Type B pancreatic cell (in vitro differentiated cells): ENCODE results near the gene NSG2. TPM values are rescaled to one million over a fixed set of nuclear protein-coding genes. Genes with fewer than 3 reads are reported as not detected.

Experiments used
- DNase-seq: peaks from one replicate; pipeline ENCODE4 v3.0.0; 2021; ENCODE audit warnings: mixed read lengths; ENCODE audit not compliant: unreplicated experiment; ENCODE audit errors: extremely low spot score
- H3K27ac Mint-ChIP-seq: 2 replicates; pipeline ENCODE4 v1.8.0; 2021; ENCODE audit warnings: mild to moderate bottlenecking, mixed read lengths
- H3K27me3 Mint-ChIP-seq: 2 replicates; pipeline ENCODE4 v1.8.0; 2021; ENCODE audit warnings: mixed read lengths
- H3K36me3 Mint-ChIP-seq: 2 replicates; pipeline ENCODE4 v1.8.0; 2021; ENCODE audit warnings: mixed read lengths
- H3K4me1 Mint-ChIP-seq: one replicate; pipeline ENCODE4 v1.8.0; 2021; ENCODE audit warnings: mixed read lengths; ENCODE audit not compliant: unreplicated experiment
- H3K4me3 Mint-ChIP-seq: 2 replicates; pipeline ENCODE4 v1.8.0; 2021; ENCODE audit warnings: mild to moderate bottlenecking, mixed read lengths
- H3K9me3 Mint-ChIP-seq: 2 replicates; pipeline ENCODE4 v1.8.0; 2021; ENCODE audit warnings: mixed read lengths
- CTCF ChIP-seq: fragments of 200-600 bp; sonication (generic); conservative IDR thresholded peaks from 2 replicates; pipeline ENCODE4 v1.5.0; 2021; ENCODE audit warnings: antibody characterized with exemption, mild to moderate bottlenecking
- total RNA-seq: library from RNA; stranded (reverse); gene quantifications from 2 replicates; pipeline ENCODE4 v1.2.1, GENCODE V29; 2021; ENCODE audit warnings: low replicate concordance

NSG2 gene
- total RNA-seq, 1 donor from 2014 or later = 3.1 TPM

- Mint-ChIP-seq H3K27me3 (peaks cover 21% of the 10 kb centered on the region), H3K4me1 (peaks cover 5% of the 10 kb centered on the region), H3K27ac (no peak overlapping the region), H3K4me3 (no peak overlapping the region), H3K9me3 (peaks cover 5% of the 10 kb centered on the region), H3K36me3 (no peaks in the 10 kb centered on the region)
- no peak for DNase-seq
- TF ChIP-seq CTCF = no peak
Measured at GRCh38 chr5:174022384-174023095, 23.0 kb upstream of the NSG2 start.

GRCh38 chr5:174030286-174030685, 15.2 kb upstream of the NSG2 start:
- Mint-ChIP-seq H3K9me3 (peaks cover 13% of the 10 kb centered on the region), H3K27ac (no peak overlapping the region), H3K27me3 (peaks cover 25% of the 10 kb centered on the region), H3K36me3 (no peaks in the 10 kb centered on the region), H3K4me1 (no peaks in the 10 kb centered on the region), H3K4me3 (no peak overlapping the region)
- TF ChIP-seq CTCF = no peak
- DNase-seq = no peak

- no peaks in the 10 kb centered on the region for H3K4me1 Mint-ChIP-seq
- no peaks in the 10 kb centered on the region for H3K36me3 Mint-ChIP-seq
- no peak overlapping the region for H3K27ac Mint-ChIP-seq
- TF ChIP-seq CTCF = no peak
- H3K9me3 Mint-ChIP-seq = no peaks in the 10 kb centered on the region
- no peak overlapping the region for H3K4me3 Mint-ChIP-seq
- no peak for DNase-seq
- peaks cover 42% of the 10 kb centered on the region for H3K27me3 Mint-ChIP-seq
Measured at GRCh38 chr5:174044466-174045254, 846 bp upstream of the NSG2 start.

GRCh38 chr5:174046558-174046957, 1.1 kb downstream of the NSG2 start:
- TF ChIP-seq CTCF = no peak
- H3K4me1 Mint-ChIP-seq = no peaks in the 10 kb centered on the region
- H3K27ac Mint-ChIP-seq = no peak overlapping the region
- peaks cover 50% of the 10 kb centered on the region for H3K27me3 Mint-ChIP-seq
- H3K9me3 Mint-ChIP-seq = no peaks in the 10 kb centered on the region
- no peak overlapping the region for H3K4me3 Mint-ChIP-seq
- DNase-seq = no peak
- H3K36me3 Mint-ChIP-seq = no peaks in the 10 kb centered on the region

GRCh38 chr5:174047472-174048099, 2.1 kb downstream of the NSG2 start:
- Mint-ChIP-seq H3K9me3 (no peaks in the 10 kb centered on the region), H3K27me3 (peaks cover 55% of the 10 kb centered on the region), H3K36me3 (no peaks in the 10 kb centered on the region), H3K4me3 (no peak overlapping the region), H3K4me1 (no peaks in the 10 kb centered on the region), H3K27ac (no peak overlapping the region)
- DNase-seq = no peak
- TF ChIP-seq CTCF = no peak
